A673 (cell line): Measurements from ENCODE around the gene NCEH1. TPM values are rescaled to one million over a fixed set of nuclear protein-coding genes. Genes with fewer than 3 reads are reported as not detected.

Source experiments
- BruUV-seq: library from RNA; stranded (reverse); fragments of 400-500 nt; replicated peaks from 2 replicates; lab custom pipeline; 2021; lab: Mats Ljungman, UMichigan
- CTCF ChIA-PET: fragments of 300-600 bp; sonication (Branson Sonifier 250); formaldehyde crosslinking; loops from one replicate; lab custom pipeline; 2022; ENCODE audit warnings: antibody characterized with exemption; lab: Charles Lee
- POLR2A ChIA-PET: fragments of 300-600 bp; sonication (Branson Sonifier 250); formaldehyde crosslinking; loops from one replicate; lab custom pipeline; 2022; ENCODE audit warnings: antibody characterized with exemption; ENCODE audit not compliant: low non-redundant PET; lab: Charles Lee
- DNase-seq: peaks from one replicate; pipeline ENCODE4 v3.0.0-alpha.2; 2015; ENCODE audit warnings: low spot score
- H3K27ac ChIP-seq: fragments of 200-600 bp; sonication (generic); 2 replicates; pipeline ENCODE4 v1.5.1; 2016; ENCODE audit warnings: mixed run types, low read depth, mild to moderate bottlenecking, mixed read lengths, antibody characterized with exemption, low read length; ENCODE audit not compliant: poor library complexity, severe bottlenecking
- H3K27me3 ChIP-seq: fragments of 200-600 bp; sonication (generic); replicated peaks from 2 replicates; pipeline ENCODE4 v1.6.1; 2017; ENCODE audit warnings: mixed run types, low read depth, mild to moderate bottlenecking, mixed read lengths, antibody characterized with exemption, low read length; ENCODE audit not compliant: insufficient read depth, poor library complexity
- H3K36me3 ChIP-seq: fragments of 200-600 bp; sonication (generic); 2 replicates; pipeline ENCODE4 v1.6.1; 2016; ENCODE audit warnings: mixed run types, mild to moderate bottlenecking, mixed read lengths, antibody characterized with exemption, low read length; ENCODE audit not compliant: insufficient read depth, poor library complexity, severe bottlenecking
- H3K4me1 ChIP-seq: fragments of 200-600 bp; sonication (generic); 2 replicates; pipeline ENCODE4 v1.6.1; 2017; ENCODE audit warnings: mixed run types, mild to moderate bottlenecking, mixed read lengths, antibody characterized with exemption, low read length; ENCODE audit not compliant: insufficient read depth, poor library complexity, severe bottlenecking
- H3K4me3 ChIP-seq: fragments of 200-600 bp; sonication (generic); 2 replicates; pipeline ENCODE4 v1.5.1; 2016; ENCODE audit warnings: low read depth, mixed run types, mild to moderate bottlenecking, mixed read lengths, low read length; ENCODE audit not compliant: poor library complexity, severe bottlenecking
- H3K9me3 ChIP-seq: fragments of 200-600 bp; sonication (generic); 2 replicates; pipeline ENCODE4 v1.6.1; 2016; ENCODE audit warnings: mixed run types, low read depth, mild to moderate bottlenecking, mixed read lengths, antibody characterized with exemption, low read length; ENCODE audit not compliant: poor library complexity, severe bottlenecking
- CTCF ChIP-seq: fragments of 300-800, 200-600 bp; sonication (generic); conservative IDR thresholded peaks from 2 replicates; pipeline ENCODE4 v1.5.1; 2017; ENCODE audit warnings: low read depth, mild to moderate bottlenecking, antibody characterized with exemption, low read length, moderate library complexity, mixed read lengths
- EZH2 ChIP-seq: fragments of 200-600 bp; sonication (generic); IDR thresholded peaks from 2 replicates; pipeline ENCODE4 v1.6.1; 2017; ENCODE audit warnings: borderline replicate concordance, low read depth, mild to moderate bottlenecking, mixed read lengths, antibody characterized with exemption, low read length; ENCODE audit not compliant: poor library complexity, severe bottlenecking
- intact Hi-C: fragments of 100-400 bp; cut with micrococcal nuclease; formaldehyde crosslinking; loops from one replicate; pipeline ENCODE4 v1.10.0; 2022; ENCODE audit not compliant: unreplicated experiment
- total RNA-seq: library from RNA; stranded (reverse); gene quantifications from 2 replicates; pipeline ENCODE4 v1.2.3, GENCODE V29; 2021

NCEH1 gene
- total RNA-seq, 1 experiment from 2014 or later: 3.5 TPM

- H3K4me3 ChIP-seq: no peak overlapping the region
- H3K9me3 ChIP-seq: no peaks in the 10 kb centered on the region
- DNase-seq: no peak
- no peak overlapping the region for H3K27ac ChIP-seq
- no peaks in the 10 kb centered on the region for H3K4me1 ChIP-seq
- H3K36me3 ChIP-seq: no peaks in the 10 kb centered on the region
- intact Hi-C loops: loop anchor here (5.0 kb wide), 1 partner anchor 337 kb away; no protein-coding TSS in a partner anchor
- ChIA-PET CTCF (interaction anchor here (0.7 to 3.8 kb wide), 2 partner anchors 127 to 337 kb away, joined by 3 to 17 read pairs; no protein-coding TSS in a partner anchor), POLR2A (no interaction called here)
- no TSS peak for BruUV-seq
- TF ChIP-seq CTCF (no peak), EZH2 (no peak)
- no peaks in the 10 kb centered on the region for H3K27me3 ChIP-seq
Observed at GRCh38 chr3:172669021-172669420, 41.8 kb downstream of the NCEH1 start.

GRCh38 chr3:172666873-172667694, 43.8 kb downstream of the NCEH1 start:
- CTCF ChIA-PET: interaction anchor here (0.5 to 3.8 kb wide), 4 partner anchors 50 to 510 kb away, joined by 3 to 17 read pairs (median 4); no protein-coding TSS in a partner anchor
- POLR2A ChIA-PET: no interaction called here
- no TSS peak for BruUV-seq

More at GRCh38 chr3:172666873-172667694, 43.8 kb downstream of the NCEH1 start:
- no peak overlapping the region for H3K27ac ChIP-seq
- H3K9me3 ChIP-seq: no peaks in the 10 kb centered on the region
- no peaks in the 10 kb centered on the region for H3K36me3 ChIP-seq
- DNase-seq: peak; percentile 88
- H3K4me1 ChIP-seq: no peaks in the 10 kb centered on the region
- intact Hi-C loops: loop anchor here (1.0 to 5.0 kb wide), 2 partner anchors 177 to 335 kb away; no protein-coding TSS in a partner anchor
- TF ChIP-seq CTCF: peak; percentile 86
- TF ChIP-seq EZH2: no peak
- no peak overlapping the region for H3K4me3 ChIP-seq
- H3K27me3 ChIP-seq: no peaks in the 10 kb centered on the region
